HepG2 (cell line): Measurements from ENCODE around the gene DYNLT2B. TPM values are rescaled to one million over a fixed set of nuclear protein-coding genes. Genes with fewer than 3 reads are reported as not detected.

Experiments
- ELF1 ChIP-seq: sonication (generic); formaldehyde crosslinking; IDR thresholded peaks from 2 replicates; pipeline ENCODE4 v1.4.0; 2020; ENCODE audit warnings: missing genetic modification reagents
- HIVEP1 ChIP-seq: sonication (generic); formaldehyde crosslinking; IDR thresholded peaks from 2 replicates; pipeline ENCODE4 v1.4.0; 2020; ENCODE audit warnings: mild to moderate bottlenecking, missing genetic modification reagents
- ISL2 ChIP-seq: sonication (generic); formaldehyde crosslinking; IDR thresholded peaks from 2 replicates; pipeline ENCODE4 v1.5.0; 2020; ENCODE audit warnings: missing genetic modification reagents
- KLF9 ChIP-seq: IDR thresholded peaks from 2 replicates; pipeline ENCODE4 v1.6.1; 2016; ENCODE audit warnings: low read depth
- MEF2D ChIP-seq: sonication (generic); formaldehyde crosslinking; IDR thresholded peaks from 2 replicates; pipeline ENCODE4 v1.5.1; 2020; ENCODE audit warnings: mild to moderate bottlenecking, missing genetic modification reagents
- REST ChIP-seq, 2 experiments: IDR thresholded peaks; 2 replicates each; pipeline ENCODE4 v1.6.1; 2011 to 2012; ENCODE audit warnings: low read length in 2 of 2, borderline replicate concordance in 1 of 2, low read depth in 1 of 2, mild to moderate bottlenecking in 1 of 2, moderate library complexity in 1 of 2
- STAT5B ChIP-seq: sonication (generic); formaldehyde crosslinking; IDR thresholded peaks from 2 replicates; pipeline ENCODE4 v1.4.0; 2020; ENCODE audit warnings: missing genetic modification reagents
- TFDP1 ChIP-seq: IDR thresholded peaks from 2 replicates; pipeline ENCODE4 v1.6.1; 2016; ENCODE audit warnings: missing compliant biosample characterization, missing genetic modification reagents, borderline replicate concordance
- ZFP41 ChIP-seq: sonication (generic); formaldehyde crosslinking; IDR thresholded peaks from 2 replicates; pipeline ENCODE4 v1.4.0; 2020; ENCODE audit warnings: mild to moderate bottlenecking, missing genetic modification reagents, borderline replicate concordance
- ZNF124 ChIP-seq: sonication (generic); formaldehyde crosslinking; IDR thresholded peaks from 2 replicates; pipeline ENCODE4 v1.4.0; 2020; ENCODE audit warnings: missing genetic modification reagents
- ZNF274 ChIP-seq: sonication (generic); formaldehyde crosslinking; IDR thresholded peaks from 2 replicates; pipeline ENCODE4 v1.5.1; 2020; ENCODE audit warnings: mild to moderate bottlenecking, missing genetic modification reagents
- ZNF703 ChIP-seq: sonication (generic); formaldehyde crosslinking; IDR thresholded peaks from 2 replicates; pipeline ENCODE4 v1.5.1; 2020; ENCODE audit warnings: missing genetic modification reagents, mild to moderate bottlenecking, moderate library complexity, borderline replicate concordance
- polyA plus RNA-seq, 8 experiments: library from polyadenylated mRNA; depleted of rRNA in 3 of 8; stranded (reverse) in 7 of 8; unstranded in 1 of 8; fragments of >200 nt; fragmentation: Illumina TruSeq in 4 of 8; extraction: Trizol in 4 of 8; gene quantifications; 2 replicates each; pipeline versions ENCODE4 v1.2.1 to v1.2.3, GENCODE V29; 2011 to 2016; ENCODE audit warnings: low read depth in 4 of 8, missing spikeins in 1 of 8, mixed read lengths in 1 of 8; ENCODE audit not compliant: insufficient read depth in 1 of 8
- total RNA-seq, 5 experiments: library from RNA; depleted of rRNA; stranded (reverse); fragments of >200 nt; fragmentation: Illumina TruSeq; extraction: Trizol; gene quantifications; 2 replicates each; pipeline ENCODE4 v1.2.3, GENCODE V29; 2016; ENCODE audit warnings: low read depth in 1 of 5
- TF ChIP-seq, protein P1 (sequence below): sonication (generic); formaldehyde crosslinking; IDR thresholded peaks from 2 replicates; pipeline ENCODE4 v1.4.0; 2020; ENCODE audit warnings: missing genetic modification reagents, mild to moderate bottlenecking, borderline replicate concordance
- TF ChIP-seq, protein P2 (sequence below): sonication (generic); formaldehyde crosslinking; IDR thresholded peaks from 2 replicates; pipeline ENCODE4 v1.5.0; 2020; ENCODE audit warnings: missing genetic modification reagents
- TF ChIP-seq, protein P3 (sequence below): sonication (generic); formaldehyde crosslinking; IDR thresholded peaks from 2 replicates; pipeline ENCODE4 v1.5.0; 2020; ENCODE audit warnings: missing genetic modification reagents
- TF ChIP-seq, protein P4 (sequence below): sonication (generic); formaldehyde crosslinking; IDR thresholded peaks from 2 replicates; pipeline ENCODE4 v1.8.0; 2023; ENCODE audit warnings: mild to moderate bottlenecking, missing genetic modification reagents

The DYNLT2B gene
- total and polyA plus RNA-seq, 2 of the 13 experiments (the other 11 are each of a cell fraction or from before 2014, with no cell fraction given), result 4.0 to 7.0 TPM

DNA sequence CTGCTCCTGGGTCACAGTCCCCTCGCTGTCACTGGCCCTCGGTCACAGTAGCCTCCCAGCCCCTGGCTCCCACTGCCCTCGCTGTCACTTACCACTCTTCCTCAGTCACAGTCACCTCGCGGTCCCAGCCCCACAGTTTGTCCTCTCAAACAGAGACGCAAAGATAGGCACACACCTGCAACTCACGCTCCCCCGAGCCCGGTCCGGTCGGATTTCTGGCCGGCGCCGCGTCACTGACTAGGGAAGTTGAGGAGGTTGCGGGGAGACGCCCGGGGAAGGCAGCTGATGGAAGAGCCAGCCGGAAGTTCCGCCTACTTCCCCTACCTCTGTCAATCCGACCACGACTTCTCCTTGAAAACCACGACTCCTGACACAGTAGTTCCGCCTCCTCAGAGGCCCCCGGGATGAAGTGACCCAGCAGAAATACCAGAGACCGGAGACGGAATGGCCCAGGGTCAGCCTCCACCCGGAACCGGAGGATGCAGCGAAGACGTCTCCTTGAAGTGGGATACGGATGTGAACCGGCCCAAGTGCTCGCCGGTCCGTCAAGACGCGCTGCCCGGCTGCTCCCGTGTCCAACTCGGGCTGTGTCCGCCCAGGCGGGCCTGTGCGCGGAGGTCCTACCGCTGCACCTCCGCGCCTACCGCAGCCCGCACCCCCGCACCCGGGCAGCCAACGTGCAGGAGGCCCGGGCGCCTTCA is 30.4 kb downstream of the DYNLT2B start, which contains the start of gene PCYT1A (continued):
- TF ChIP-seq HIVEP1 (CRISPR knock-in tag) (no peak; the same call in 1 of the 2 replicates), TFDP1 (0 out of 2 replicates have a peak, but pooled peaks have one; percentile 39), ZFP41 (no peak), ISL2 (peak; percentile 75; the same call in 1 of the 2 replicates), KLF9 (CRISPR knock-in tag) (peak; percentile 14; the same call in 1 of the 2 replicates), MEF2D (peak; percentile 75; the same call in 1 of the 2 replicates), ZNF703 (CRISPR knock-in tag) (peak; percentile 46; the same call in 1 of the 2 replicates), ZNF124 (CRISPR knock-in tag) (peak; percentile 45; the same call in 1 of the 2 replicates), ZNF274 (CRISPR knock-in tag) (0 out of 2 replicates have a peak, but pooled peaks have one; percentile 53), REST (IDR thresholded peaks at IDR 0.05; ENCODE audit: borderline replicate concordance in 1 of 2, low read depth in 1 of 2, low read length in 2 of 2) (no peak; a peak in 1 of 4 replicates), STAT5B (CRISPR knock-in tag) (0 out of 2 replicates have a peak, but pooled peaks have one; percentile 3), ELF1 (CRISPR knock-in tag) (peak; percentile 84)
- TF ChIP-seq, protein P1, sequence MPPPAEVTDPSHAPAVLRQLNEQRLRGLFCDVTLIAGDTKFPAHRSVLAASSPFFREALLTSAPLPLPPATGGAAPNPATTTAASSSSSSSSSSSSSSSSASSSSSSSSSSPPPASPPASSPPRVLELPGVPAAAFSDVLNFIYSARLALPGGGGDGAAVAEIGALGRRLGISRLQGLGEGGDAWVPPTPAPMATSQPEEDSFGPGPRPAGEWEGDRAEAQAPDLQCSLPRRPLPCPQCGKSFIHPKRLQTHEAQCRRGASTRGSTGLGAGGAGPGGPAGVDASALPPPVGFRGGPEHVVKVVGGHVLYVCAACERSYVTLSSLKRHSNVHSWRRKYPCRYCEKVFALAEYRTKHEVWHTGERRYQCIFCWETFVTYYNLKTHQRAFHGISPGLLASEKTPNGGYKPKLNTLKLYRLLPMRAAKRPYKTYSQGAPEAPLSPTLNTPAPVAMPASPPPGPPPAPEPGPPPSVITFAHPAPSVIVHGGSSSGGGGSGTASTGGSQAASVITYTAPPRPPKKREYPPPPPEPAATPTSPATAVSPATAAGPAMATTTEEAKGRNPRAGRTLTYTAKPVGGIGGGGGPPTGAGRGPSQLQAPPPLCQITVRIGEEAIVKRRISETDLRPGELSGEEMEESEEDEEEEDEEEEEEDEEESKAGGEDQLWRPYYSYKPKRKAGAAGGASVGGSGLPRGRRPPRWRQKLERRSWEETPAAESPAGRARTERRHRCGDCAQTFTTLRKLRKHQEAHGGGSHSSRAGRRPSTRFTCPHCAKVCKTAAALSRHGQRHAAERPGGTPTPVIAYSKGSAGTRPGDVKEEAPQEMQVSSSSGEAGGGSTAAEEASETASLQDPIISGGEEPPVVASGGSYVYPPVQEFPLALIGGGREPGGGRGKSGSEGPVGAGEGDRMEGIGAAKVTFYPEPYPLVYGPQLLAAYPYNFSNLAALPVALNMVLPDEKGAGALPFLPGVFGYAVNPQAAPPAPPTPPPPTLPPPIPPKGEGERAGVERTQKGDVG, result peak; percentile 88
- TF ChIP-seq, protein P2, sequence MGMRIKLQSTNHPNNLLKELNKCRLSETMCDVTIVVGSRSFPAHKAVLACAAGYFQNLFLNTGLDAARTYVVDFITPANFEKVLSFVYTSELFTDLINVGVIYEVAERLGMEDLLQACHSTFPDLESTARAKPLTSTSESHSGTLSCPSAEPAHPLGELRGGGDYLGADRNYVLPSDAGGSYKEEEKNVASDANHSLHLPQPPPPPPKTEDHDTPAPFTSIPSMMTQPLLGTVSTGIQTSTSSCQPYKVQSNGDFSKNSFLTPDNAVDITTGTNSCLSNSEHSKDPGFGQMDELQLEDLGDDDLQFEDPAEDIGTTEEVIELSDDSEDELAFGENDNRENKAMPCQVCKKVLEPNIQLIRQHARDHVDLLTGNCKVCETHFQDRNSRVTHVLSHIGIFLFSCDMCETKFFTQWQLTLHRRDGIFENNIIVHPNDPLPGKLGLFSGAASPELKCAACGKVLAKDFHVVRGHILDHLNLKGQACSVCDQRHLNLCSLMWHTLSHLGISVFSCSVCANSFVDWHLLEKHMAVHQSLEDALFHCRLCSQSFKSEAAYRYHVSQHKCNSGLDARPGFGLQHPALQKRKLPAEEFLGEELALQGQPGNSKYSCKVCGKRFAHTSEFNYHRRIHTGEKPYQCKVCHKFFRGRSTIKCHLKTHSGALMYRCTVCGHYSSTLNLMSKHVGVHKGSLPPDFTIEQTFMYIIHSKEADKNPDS (CRISPR knock-in tag), result no peak
- TF ChIP-seq, protein P3, sequence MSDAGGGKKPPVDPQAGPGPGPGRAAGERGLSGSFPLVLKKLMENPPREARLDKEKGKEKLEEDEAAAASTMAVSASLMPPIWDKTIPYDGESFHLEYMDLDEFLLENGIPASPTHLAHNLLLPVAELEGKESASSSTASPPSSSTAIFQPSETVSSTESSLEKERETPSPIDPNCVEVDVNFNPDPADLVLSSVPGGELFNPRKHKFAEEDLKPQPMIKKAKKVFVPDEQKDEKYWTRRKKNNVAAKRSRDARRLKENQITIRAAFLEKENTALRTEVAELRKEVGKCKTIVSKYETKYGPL (CRISPR knock-in tag), result no peak
- TF ChIP-seq, protein P4, sequence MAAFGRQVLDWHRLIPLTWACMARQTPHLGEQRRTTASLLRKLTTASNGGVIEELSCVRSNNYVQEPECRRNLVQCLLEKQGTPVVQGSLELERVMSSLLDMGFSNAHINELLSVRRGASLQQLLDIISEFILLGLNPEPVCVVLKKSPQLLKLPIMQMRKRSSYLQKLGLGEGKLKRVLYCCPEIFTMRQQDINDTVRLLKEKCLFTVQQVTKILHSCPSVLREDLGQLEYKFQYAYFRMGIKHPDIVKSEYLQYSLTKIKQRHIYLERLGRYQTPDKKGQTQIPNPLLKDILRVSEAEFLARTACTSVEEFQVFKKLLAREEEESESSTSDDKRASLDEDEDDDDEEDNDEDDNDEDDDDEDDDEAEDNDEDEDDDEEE (CRISPR knock-in tag), result no peak
